Measurements from ENCODE around the gene SNRNP200. TPM values are rescaled to one million over a fixed set of nuclear protein-coding genes. Genes with fewer than 3 reads are reported as not detected.

The SNRNP200 gene
- total and polyA plus RNA-seq, 4 donors, result 28.1 to 75.2 (median 47.5) TPM

GRCh38 chr2:96267159-96267971 lies 38.0 kb downstream of the SNRNP200 start:
- peaks cover 11 to 31% (median 27%) of the 10 kb centered on the region in 4 donors for H3K36me3 ChIP-seq (ENCODE audit: control insufficient read depth in 4 of 4, insufficient read depth in 3 of 4, low read depth in 1 of 4, low read length in 3 of 4)
- peak overlapping the region in 1 of 3 donors; percentile 85 for H3K4me3 ChIP-seq (ENCODE audit: low read depth in 1 of 3, low read length in 3 of 3)
- DNase-seq (ENCODE audit: low spot score), result no peak
- no peak overlapping the region for H3K27ac ChIP-seq (ENCODE audit: low read depth in 1 of 2, low read length in 2 of 2)
- peaks cover 6 to 32% (median 26%) of the 10 kb centered on the region in 4 donors for H3K4me1 ChIP-seq (ENCODE audit: control insufficient read depth in 4 of 4, insufficient read depth in 4 of 4, low read length in 3 of 4)
- no peak overlapping the region for H3K9ac ChIP-seq (ENCODE audit: low read depth in 1 of 2, low read length in 2 of 2)
- no peaks in the 10 kb centered on the region for H3K9me3 ChIP-seq (ENCODE audit: control insufficient read depth in 4 of 4, low read length in 3 of 4)
- TF ChIP-seq MAX (IDR thresholded peaks at IDR 0.05) (no peak), GABPA (IDR thresholded peaks at IDR 0.05 in 1 of 2, conservative IDR thresholded peaks at IDR 0.05 in 1 of 2) (no peak), ZBTB33 (IDR thresholded peaks at IDR 0.05) (no peak), RAD21 (IDR thresholded peaks at IDR 0.05) (peak; percentile 39 to 60), CTCF (IDR thresholded peaks at IDR 0.05; ENCODE audit: low read depth, low read length, missing input control) (peak; percentile 34), HNF4G (IDR thresholded peaks at IDR 0.05) (no peak), FOXA1 (IDR thresholded peaks at IDR 0.05) (no peak), YY1 (IDR thresholded peaks at IDR 0.05) (no peak), NR2F2 (IDR thresholded peaks at IDR 0.05) (no peak)
- H3K27me3 ChIP-seq (ENCODE audit: control insufficient read depth in 4 of 4, insufficient read depth in 4 of 4, low read length in 3 of 4), result no peaks in the 10 kb centered on the region
- 82% methylated on average over 12 of the region's 12 CpGs for WGBS

GRCh38 chr2:96265840-96266679 lies 39.3 kb downstream of the SNRNP200 start, which contains the start of the genes CIAO1 and TMEM127:
Gene CIAO1 (plus strand): TSS chr2:96266225. CDS start chr2:96266351, 126 bp downstream.
Gene TMEM127 (minus strand): TSS chr2:96265997. CDS start chr2:96265381, 616 bp downstream.
- H3K27ac ChIP-seq (ENCODE audit: low read depth in 1 of 2, low read length in 2 of 2), result peak within 1 kb of the TSS; percentile 81 to 95
- H3K9ac ChIP-seq (ENCODE audit: low read depth in 1 of 2, low read length in 2 of 2), result peak within 1 kb of the TSS; percentile 74 to 86
- H3K4me3 ChIP-seq (ENCODE audit: low read depth in 1 of 3, low read length in 3 of 3), result peak within 1 kb of the TSS; percentile 83 to 97 (median 87)
- H3K4me1 ChIP-seq (ENCODE audit: control insufficient read depth in 4 of 4, insufficient read depth in 4 of 4, low read length in 3 of 4), result peaks cover 9 to 45% (median 39%) of the 10 kb centered on the region in 4 donors
- H3K27me3 ChIP-seq (ENCODE audit: control insufficient read depth in 4 of 4, insufficient read depth in 4 of 4, low read length in 3 of 4), result no peaks in the 10 kb centered on the region
- under 1% methylated on average over 81 of the region's 81 CpGs for WGBS
- no peaks in the 10 kb centered on the region for H3K9me3 ChIP-seq (ENCODE audit: control insufficient read depth in 4 of 4, low read length in 3 of 4)
- DNase-seq (ENCODE audit: low spot score), result peak; percentile 97
- peaks cover 10 to 19% (median 16%) of the 10 kb centered on the region in 4 donors for H3K36me3 ChIP-seq (ENCODE audit: control insufficient read depth in 4 of 4, insufficient read depth in 3 of 4, low read depth in 1 of 4, low read length in 3 of 4)
- TF ChIP-seq CTCF (IDR thresholded peaks at IDR 0.05; ENCODE audit: low read depth, low read length, missing input control) (peak; percentile 22), EGR1 (IDR thresholded peaks at IDR 0.05; ENCODE audit: low read depth in 2 of 2) (peak in 1 of 2 donors; percentile 75), REST (IDR thresholded peaks at IDR 0.05) (peak; percentile 34), TAF1 (conservative IDR thresholded peaks at IDR 0.05) (no peak), YY1 (IDR thresholded peaks at IDR 0.05) (peak; percentile 93), RXRA (IDR thresholded peaks at IDR 0.05) (peak in 1 of 2 donors; percentile 26), GABPA (IDR thresholded peaks at IDR 0.05 in 1 of 2, conservative IDR thresholded peaks at IDR 0.05 in 1 of 2) (peak; percentile 71 to 94), ATF3 (IDR thresholded peaks at IDR 0.05) (no peak), FOXA2 (IDR thresholded peaks at IDR 0.05) (peak; percentile 24), SP1 (IDR thresholded peaks at IDR 0.05) (peak; percentile 69), HNF4A (conservative IDR thresholded peaks at IDR 0.05) (no peak), JUND (IDR thresholded peaks at IDR 0.05) (peak in 1 of 2 donors; percentile 25), RAD21 (IDR thresholded peaks at IDR 0.05) (peak; percentile 51 to 53)
